GM12878 (cell line): Measurements from ENCODE around the gene RHEB. TPM values are rescaled to one million over a fixed set of nuclear protein-coding genes. Genes with fewer than 3 reads are reported as not detected.

Source experiments
- ATF7 ChIP-seq: fragments of 450-650 bp; IDR thresholded peaks from 2 replicates; pipeline ENCODE4 v1.6.1; 2016; ENCODE audit warnings: low read depth, mild to moderate bottlenecking
- BMI1 ChIP-seq: fragments of 450-650 bp; IDR thresholded peaks from 2 replicates; pipeline ENCODE4 v1.6.1; 2016; ENCODE audit warnings: mild to moderate bottlenecking, moderate library complexity, borderline replicate concordance
- BRCA1 ChIP-seq: IDR thresholded peaks from 2 replicates; pipeline ENCODE4 v1.6.1; 2011; ENCODE audit warnings: low read depth, low read length, improper control_type of control experiment
- CBFB ChIP-seq: IDR thresholded peaks from 2 replicates; pipeline ENCODE4 v1.6.1; 2016; ENCODE audit warnings: antibody characterized with exemption, low read depth
- CBX3 ChIP-seq: fragments of 200-600 bp; sonication (generic); IDR thresholded peaks from 2 replicates; pipeline ENCODE4 v1.6.1; 2016; ENCODE audit warnings: low read depth, borderline replicate concordance
- CHD2 ChIP-seq: IDR thresholded peaks from 2 replicates; pipeline ENCODE4 v1.6.1; 2011; ENCODE audit warnings: low read depth, low read length, improper control_type of control experiment, borderline replicate concordance
- CHD4 ChIP-seq: fragments of 200-600 bp; sonication (generic); IDR thresholded peaks from 2 replicates; pipeline ENCODE4 v1.6.1; 2016; ENCODE audit warnings: mild to moderate bottlenecking
- HDAC2 ChIP-seq: fragments of 200-600 bp; sonication (generic); IDR thresholded peaks from 2 replicates; pipeline ENCODE4 v1.6.1; 2017
- MXI1 ChIP-seq: fragments of 150-350 bp; IDR thresholded peaks from 2 replicates; pipeline ENCODE4 v1.6.1; 2011; ENCODE audit warnings: low read depth, mild to moderate bottlenecking, inconsistent platforms, low read length, improper control_type of control experiment
- NBN ChIP-seq: fragments of 450-650 bp; IDR thresholded peaks from 2 replicates; pipeline ENCODE4 v1.6.1; 2016
- PAX5 ChIP-seq: IDR thresholded peaks from 2 replicates; pipeline ENCODE4 v1.6.1; 2011; ENCODE audit warnings: low read depth, low read length, borderline replicate concordance
- RAD51 ChIP-seq: fragments of 450-650 bp; IDR thresholded peaks from 2 replicates; pipeline ENCODE4 v1.6.1; 2016; ENCODE audit warnings: moderate library complexity, mild to moderate bottlenecking, inconsistent platforms
- SIN3A ChIP-seq: IDR thresholded peaks from 2 replicates; pipeline ENCODE4 v1.6.1; 2012; ENCODE audit warnings: low read depth, low read length, improper control_type of control experiment
- SMAD5 ChIP-seq: IDR thresholded peaks from 2 replicates; pipeline ENCODE4 v1.6.1; 2016; ENCODE audit warnings: antibody characterized with exemption, low read depth
- SMARCA5 ChIP-seq: fragments of 450-650 bp; IDR thresholded peaks from 2 replicates; pipeline ENCODE4 v1.6.1; 2017; ENCODE audit warnings: mild to moderate bottlenecking
- SPI1 ChIP-seq: IDR thresholded peaks from 2 replicates; pipeline ENCODE4 v1.6.1; 2011; ENCODE audit warnings: low read depth, mild to moderate bottlenecking, low read length, moderate library complexity, borderline replicate concordance; ENCODE audit not compliant: insufficient read depth
- polyA plus RNA-seq, 11 experiments: library from polyadenylated mRNA; depleted of rRNA in 4 of 11; unstranded in 6 of 11; stranded (reverse) in 5 of 11; fragments of >200 nt; fragmentation: Nextera tagmentation in 4 of 11; fragmentation: Illumina TruSeq in 1 of 11; extraction: Ambion mirVana in 4 of 11; extraction: Trizol in 1 of 11; gene quantifications; 1 replicate in 1 of 11; 2 replicates in 10 of 11; pipeline versions ENCODE4 v1.2.1 to v1.2.3, GENCODE V29; 2011 to 2016; ENCODE audit warnings: inconsistent platforms in 2 of 11, missing spikeins in 2 of 11, low read depth in 1 of 11
- total RNA-seq, 4 experiments: library from RNA; depleted of rRNA in 3 of 4; stranded (reverse); fragments of >200 nt in 3 of 4; fragmentation: Illumina TruSeq in 1 of 4; extraction: Trizol in 1 of 4; gene quantifications; 2 replicates each; pipeline versions ENCODE4 v1.2.1 to v1.2.3, GENCODE V29; 2013 to 2021
- TF ChIP-seq, protein P1 (sequence below): fragments of 450-650 bp; IDR thresholded peaks from 2 replicates; pipeline ENCODE4 v1.6.1; 2014; ENCODE audit warnings: mild to moderate bottlenecking
- TF ChIP-seq, protein P2 (sequence below): fragments of 450-650 bp; formaldehyde crosslinking; IDR thresholded peaks from 2 replicates; pipeline ENCODE4 v1.5.0; 2022; ENCODE audit warnings: mild to moderate bottlenecking, missing genetic modification characterization
- TF ChIP-seq, protein P3 (sequence below): fragments of 450-650 bp; formaldehyde crosslinking; IDR thresholded peaks from 2 replicates; pipeline ENCODE4 v1.4.0; 2022; ENCODE audit warnings: mild to moderate bottlenecking, moderate library complexity
- TF ChIP-seq, protein P4 (sequence below), 3 experiments: IDR thresholded peaks in 2 of 3; conservative IDR thresholded peaks in 1 of 3; 2 replicates each; pipeline ENCODE4 v1.5.1; 2011; ENCODE audit warnings: low read depth in 3 of 3, low read length in 3 of 3, mild to moderate bottlenecking in 3 of 3, control low read depth in 2 of 3, moderate library complexity in 2 of 3, inconsistent platforms in 1 of 3, mixed read lengths in 1 of 3; ENCODE audit not compliant: control insufficient read depth in 2 of 3, insufficient read depth in 1 of 3; ENCODE audit errors: extremely low read depth in 1 of 3

The RHEB gene
- total and polyA plus RNA-seq, 10 of the 15 experiments (the other 5 are each of a cell fraction or from before 2014, with no cell fraction given): 6.2 to 67.8 (median 38.0) TPM

DNA sequence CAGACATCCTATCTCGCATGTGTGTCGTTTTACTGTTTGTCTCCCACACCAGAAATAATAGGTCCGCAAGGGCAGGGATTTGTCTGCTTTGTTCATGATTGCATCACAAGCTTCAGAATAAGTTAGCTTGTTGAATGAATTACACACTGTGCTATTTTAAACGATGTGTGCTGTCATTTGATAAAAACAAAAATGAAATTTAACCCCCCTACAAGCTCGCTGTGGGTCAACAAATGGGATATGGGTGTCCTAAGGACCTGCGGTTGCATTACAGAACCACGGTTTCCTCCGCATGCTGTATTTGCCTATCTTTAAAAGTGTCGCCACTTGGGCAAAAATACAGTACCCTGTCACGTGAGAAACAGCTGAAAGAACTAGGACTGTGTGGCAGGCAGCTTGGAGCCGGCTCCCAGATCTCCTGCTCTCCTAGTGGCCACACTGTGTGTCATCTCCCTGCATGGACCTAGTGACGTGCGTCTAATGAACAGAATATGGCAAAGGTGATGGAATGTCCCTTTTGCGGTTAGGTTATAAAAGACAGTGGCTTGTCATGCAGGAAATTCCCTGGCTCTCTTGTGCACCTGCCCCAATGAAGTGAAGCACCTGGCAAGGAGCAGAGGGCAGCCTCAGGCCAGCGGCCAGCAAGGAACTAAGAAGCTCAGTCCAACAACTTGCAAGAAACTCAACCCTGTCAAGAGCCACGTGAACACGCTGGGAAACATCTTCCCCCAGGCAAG, 46.9 kb downstream of the RHEB start (continued):
- TF ChIP-seq, protein P1, sequence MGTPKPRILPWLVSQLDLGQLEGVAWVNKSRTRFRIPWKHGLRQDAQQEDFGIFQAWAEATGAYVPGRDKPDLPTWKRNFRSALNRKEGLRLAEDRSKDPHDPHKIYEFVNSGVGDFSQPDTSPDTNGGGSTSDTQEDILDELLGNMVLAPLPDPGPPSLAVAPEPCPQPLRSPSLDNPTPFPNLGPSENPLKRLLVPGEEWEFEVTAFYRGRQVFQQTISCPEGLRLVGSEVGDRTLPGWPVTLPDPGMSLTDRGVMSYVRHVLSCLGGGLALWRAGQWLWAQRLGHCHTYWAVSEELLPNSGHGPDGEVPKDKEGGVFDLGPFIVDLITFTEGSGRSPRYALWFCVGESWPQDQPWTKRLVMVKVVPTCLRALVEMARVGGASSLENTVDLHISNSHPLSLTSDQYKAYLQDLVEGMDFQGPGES: no peak
- no peak for TF ChIP-seq SIN3A
- TF ChIP-seq, protein P2, sequence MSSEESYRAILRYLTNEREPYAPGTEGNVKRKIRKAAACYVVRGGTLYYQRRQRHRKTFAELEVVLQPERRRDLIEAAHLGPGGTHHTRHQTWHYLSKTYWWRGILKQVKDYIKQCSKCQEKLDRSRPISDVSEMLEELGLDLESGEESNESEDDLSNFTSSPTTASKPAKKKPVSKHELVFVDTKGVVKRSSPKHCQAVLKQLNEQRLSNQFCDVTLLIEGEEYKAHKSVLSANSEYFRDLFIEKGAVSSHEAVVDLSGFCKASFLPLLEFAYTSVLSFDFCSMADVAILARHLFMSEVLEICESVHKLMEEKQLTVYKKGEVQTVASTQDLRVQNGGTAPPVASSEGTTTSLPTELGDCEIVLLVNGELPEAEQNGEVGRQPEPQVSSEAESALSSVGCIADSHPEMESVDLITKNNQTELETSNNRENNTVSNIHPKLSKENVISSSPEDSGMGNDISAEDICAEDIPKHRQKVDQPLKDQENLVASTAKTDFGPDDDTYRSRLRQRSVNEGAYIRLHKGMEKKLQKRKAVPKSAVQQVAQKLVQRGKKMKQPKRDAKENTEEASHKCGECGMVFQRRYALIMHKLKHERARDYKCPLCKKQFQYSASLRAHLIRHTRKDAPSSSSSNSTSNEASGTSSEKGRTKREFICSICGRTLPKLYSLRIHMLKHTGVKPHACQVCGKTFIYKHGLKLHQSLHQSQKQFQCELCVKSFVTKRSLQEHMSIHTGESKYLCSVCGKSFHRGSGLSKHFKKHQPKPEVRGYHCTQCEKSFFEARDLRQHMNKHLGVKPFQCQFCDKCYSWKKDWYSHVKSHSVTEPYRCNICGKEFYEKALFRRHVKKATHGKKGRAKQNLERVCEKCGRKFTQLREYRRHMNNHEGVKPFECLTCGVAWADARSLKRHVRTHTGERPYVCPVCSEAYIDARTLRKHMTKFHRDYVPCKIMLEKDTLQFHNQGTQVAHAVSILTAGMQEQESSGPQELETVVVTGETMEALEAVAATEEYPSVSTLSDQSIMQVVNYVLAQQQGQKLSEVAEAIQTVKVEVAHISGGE (CRISPR knock-in tag): no peak
- TF ChIP-seq CHD2: 0 out of 2 replicates have a peak, but pooled peaks have one; percentile 25
- TF ChIP-seq SPI1: no peak
- peak; percentile 84; the same call in 1 of the 2 replicates for TF ChIP-seq SMARCA5
- no peak for TF ChIP-seq CHD4
- peak; percentile 87 for TF ChIP-seq PAX5
- no peak for TF ChIP-seq SMAD5
- no peak for TF ChIP-seq BRCA1
- TF ChIP-seq CBFB: peak; percentile 97
- TF ChIP-seq, protein P3, sequence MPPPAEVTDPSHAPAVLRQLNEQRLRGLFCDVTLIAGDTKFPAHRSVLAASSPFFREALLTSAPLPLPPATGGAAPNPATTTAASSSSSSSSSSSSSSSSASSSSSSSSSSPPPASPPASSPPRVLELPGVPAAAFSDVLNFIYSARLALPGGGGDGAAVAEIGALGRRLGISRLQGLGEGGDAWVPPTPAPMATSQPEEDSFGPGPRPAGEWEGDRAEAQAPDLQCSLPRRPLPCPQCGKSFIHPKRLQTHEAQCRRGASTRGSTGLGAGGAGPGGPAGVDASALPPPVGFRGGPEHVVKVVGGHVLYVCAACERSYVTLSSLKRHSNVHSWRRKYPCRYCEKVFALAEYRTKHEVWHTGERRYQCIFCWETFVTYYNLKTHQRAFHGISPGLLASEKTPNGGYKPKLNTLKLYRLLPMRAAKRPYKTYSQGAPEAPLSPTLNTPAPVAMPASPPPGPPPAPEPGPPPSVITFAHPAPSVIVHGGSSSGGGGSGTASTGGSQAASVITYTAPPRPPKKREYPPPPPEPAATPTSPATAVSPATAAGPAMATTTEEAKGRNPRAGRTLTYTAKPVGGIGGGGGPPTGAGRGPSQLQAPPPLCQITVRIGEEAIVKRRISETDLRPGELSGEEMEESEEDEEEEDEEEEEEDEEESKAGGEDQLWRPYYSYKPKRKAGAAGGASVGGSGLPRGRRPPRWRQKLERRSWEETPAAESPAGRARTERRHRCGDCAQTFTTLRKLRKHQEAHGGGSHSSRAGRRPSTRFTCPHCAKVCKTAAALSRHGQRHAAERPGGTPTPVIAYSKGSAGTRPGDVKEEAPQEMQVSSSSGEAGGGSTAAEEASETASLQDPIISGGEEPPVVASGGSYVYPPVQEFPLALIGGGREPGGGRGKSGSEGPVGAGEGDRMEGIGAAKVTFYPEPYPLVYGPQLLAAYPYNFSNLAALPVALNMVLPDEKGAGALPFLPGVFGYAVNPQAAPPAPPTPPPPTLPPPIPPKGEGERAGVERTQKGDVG (CRISPR knock-in tag): no peak
- no peak for TF ChIP-seq HDAC2
- TF ChIP-seq NBN: peak; percentile 33; the same call in 1 of the 2 replicates
- TF ChIP-seq, protein P4, sequence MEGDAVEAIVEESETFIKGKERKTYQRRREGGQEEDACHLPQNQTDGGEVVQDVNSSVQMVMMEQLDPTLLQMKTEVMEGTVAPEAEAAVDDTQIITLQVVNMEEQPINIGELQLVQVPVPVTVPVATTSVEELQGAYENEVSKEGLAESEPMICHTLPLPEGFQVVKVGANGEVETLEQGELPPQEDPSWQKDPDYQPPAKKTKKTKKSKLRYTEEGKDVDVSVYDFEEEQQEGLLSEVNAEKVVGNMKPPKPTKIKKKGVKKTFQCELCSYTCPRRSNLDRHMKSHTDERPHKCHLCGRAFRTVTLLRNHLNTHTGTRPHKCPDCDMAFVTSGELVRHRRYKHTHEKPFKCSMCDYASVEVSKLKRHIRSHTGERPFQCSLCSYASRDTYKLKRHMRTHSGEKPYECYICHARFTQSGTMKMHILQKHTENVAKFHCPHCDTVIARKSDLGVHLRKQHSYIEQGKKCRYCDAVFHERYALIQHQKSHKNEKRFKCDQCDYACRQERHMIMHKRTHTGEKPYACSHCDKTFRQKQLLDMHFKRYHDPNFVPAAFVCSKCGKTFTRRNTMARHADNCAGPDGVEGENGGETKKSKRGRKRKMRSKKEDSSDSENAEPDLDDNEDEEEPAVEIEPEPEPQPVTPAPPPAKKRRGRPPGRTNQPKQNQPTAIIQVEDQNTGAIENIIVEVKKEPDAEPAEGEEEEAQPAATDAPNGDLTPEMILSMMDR (IDR thresholded peaks at IDR 0.05 in 2 of 3, conservative IDR thresholded peaks at IDR 0.05 in 1 of 3; ENCODE audit: control insufficient read depth in 2 of 3, extremely low read depth in 1 of 3, insufficient read depth in 1 of 3, low read depth in 3 of 3, low read length in 3 of 3): peak in 2 of 3 experiments; percentile 5 to 7; a peak in 2 of 6 replicates
- peak; percentile 60; the same call in 1 of the 2 replicates for TF ChIP-seq MXI1
- TF ChIP-seq RAD51: peak; percentile 68; the same call in 1 of the 2 replicates
- no peak for TF ChIP-seq CBX3
- TF ChIP-seq ATF7: peak; percentile 67; the same call in 1 of the 2 replicates
- no peak for TF ChIP-seq BMI1
